ENCODE data around the gene RNF217. TPM values are rescaled to one million over a fixed set of nuclear protein-coding genes. Genes with fewer than 3 reads are reported as not detected.

Gene RNF217
- total RNA-seq, 1 donor: 24.9 TPM

- DNase-seq (ENCODE audit: low read depth): peak; percentile 42
- TF ChIP-seq CTCF (IDR thresholded peaks at IDR 0.05; ENCODE audit: insufficient read depth, low read length): no peak
- no peak overlapping the region for H3K4me3 ChIP-seq (ENCODE audit: low read depth, low read length)
Measured at GRCh38 chr6:125140808-125141207, 178.6 kb downstream of the RNF217 start.

Other genes with a start within 250 kb of the RNF217 start
- 20.8 and 21.7 TPM in 2 replicates for gene TPD52L1, start 191.3 kb downstream of the RNF217 start, total RNA-seq (ENCODE audit: low replicate concordance)